K562 (cell line): ENCODE data around the gene CXCR6.

Source experiments
- KDM5B ChIP-seq: fragments of 200-600 bp; sonication (generic); IDR thresholded peaks from 2 replicates; pipeline ENCODE4 v1.6.1; 2012; ENCODE audit warnings: low read depth, mild to moderate bottlenecking, moderate library complexity, low read length, control low read depth, inconsistent platforms; ENCODE audit not compliant: insufficient replicate concordance
- POLR2G ChIP-seq: fragments of 200-400 bp; formaldehyde crosslinking; IDR thresholded peaks from 2 replicates; pipeline ENCODE4 v1.6.1; 2017; ENCODE audit warnings: low read depth, mild to moderate bottlenecking, antibody characterized with exemption, low read length, moderate library complexity
- ZNF830 ChIP-seq: fragments of 250-450 bp; sonication (Bioruptor Pico); IDR thresholded peaks from 2 replicates; pipeline ENCODE4 v1.5.0; 2021; ENCODE audit warnings: mild to moderate bottlenecking
- TF ChIP-seq, protein P1 (sequence below), 2 experiments: IDR thresholded peaks; 2 replicates each; pipeline ENCODE4 v1.6.1; 2012; ENCODE audit warnings: improper control_type of control experiment in 2 of 2, low read depth in 2 of 2, low read length in 2 of 2, borderline replicate concordance in 1 of 2

DNA sequence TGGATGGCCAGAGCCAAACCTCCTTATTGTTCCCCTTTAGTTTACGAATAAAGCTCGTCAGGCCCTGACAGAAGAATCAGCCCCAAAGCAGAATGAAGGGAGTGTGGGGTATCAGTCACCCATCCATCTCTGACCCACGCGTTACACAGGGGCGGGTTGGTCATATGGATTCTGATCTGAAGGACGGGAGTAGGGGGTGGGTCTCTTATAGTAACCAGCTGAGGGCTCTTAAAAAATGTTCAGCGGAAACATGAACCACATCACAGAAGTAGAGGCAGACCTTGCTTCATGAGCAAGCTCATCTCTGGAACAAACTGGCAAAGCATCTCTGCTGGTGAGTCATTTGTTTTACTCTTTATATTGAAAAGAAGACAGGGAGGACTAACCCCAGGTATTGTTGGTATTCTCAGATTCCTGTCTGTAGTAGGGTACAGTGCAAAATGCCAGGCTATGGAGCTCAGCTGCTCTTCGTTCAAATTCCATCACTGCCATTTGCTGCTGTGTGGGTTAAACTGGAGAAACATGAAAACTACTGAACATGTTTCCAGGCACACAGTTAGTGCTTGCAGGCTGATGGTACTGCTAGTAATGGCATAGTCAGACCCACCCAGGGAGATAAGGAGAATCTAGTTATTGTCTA lies at the start of gene CXCR6:
- TF ChIP-seq, protein P1, sequence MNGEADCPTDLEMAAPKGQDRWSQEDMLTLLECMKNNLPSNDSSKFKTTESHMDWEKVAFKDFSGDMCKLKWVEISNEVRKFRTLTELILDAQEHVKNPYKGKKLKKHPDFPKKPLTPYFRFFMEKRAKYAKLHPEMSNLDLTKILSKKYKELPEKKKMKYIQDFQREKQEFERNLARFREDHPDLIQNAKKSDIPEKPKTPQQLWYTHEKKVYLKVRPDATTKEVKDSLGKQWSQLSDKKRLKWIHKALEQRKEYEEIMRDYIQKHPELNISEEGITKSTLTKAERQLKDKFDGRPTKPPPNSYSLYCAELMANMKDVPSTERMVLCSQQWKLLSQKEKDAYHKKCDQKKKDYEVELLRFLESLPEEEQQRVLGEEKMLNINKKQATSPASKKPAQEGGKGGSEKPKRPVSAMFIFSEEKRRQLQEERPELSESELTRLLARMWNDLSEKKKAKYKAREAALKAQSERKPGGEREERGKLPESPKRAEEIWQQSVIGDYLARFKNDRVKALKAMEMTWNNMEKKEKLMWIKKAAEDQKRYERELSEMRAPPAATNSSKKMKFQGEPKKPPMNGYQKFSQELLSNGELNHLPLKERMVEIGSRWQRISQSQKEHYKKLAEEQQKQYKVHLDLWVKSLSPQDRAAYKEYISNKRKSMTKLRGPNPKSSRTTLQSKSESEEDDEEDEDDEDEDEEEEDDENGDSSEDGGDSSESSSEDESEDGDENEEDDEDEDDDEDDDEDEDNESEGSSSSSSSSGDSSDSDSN (IDR thresholded peaks at IDR 0.05; ENCODE audit: borderline replicate concordance in 1 of 2, low read depth in 2 of 2, low read length in 2 of 2): no peak
- TF ChIP-seq KDM5B (no peak), POLR2G (no peak), ZNF830 (CRISPR knock-in tag) (no peak)
